MM.1S (cell line): ENCODE data around the gene CDC40.
"Not testable (repeated sequence)": the region's sequence is repeated elsewhere in the genome, so short reads cannot be mapped to it uniquely, and the experiment has no call there.

Experiments
- DNase-seq: peaks from one replicate; pipeline ENCODE4 v3.0.0-alpha.2; 2015
- H2AFZ ChIP-seq: fragments of 300-600 bp; sonication (generic); 2 replicates; pipeline ENCODE4 v1.6.0; 2016; ENCODE audit warnings: antibody characterized with exemption, low read length
- H3F3A ChIP-seq: fragments of 300-600 bp; sonication (generic); 2 replicates; pipeline ENCODE4 v1.6.1; 2016; ENCODE audit warnings: mild to moderate bottlenecking, antibody characterized with exemption, low read length, moderate library complexity, mixed read lengths; ENCODE audit not compliant: insufficient read depth
- H3K27ac ChIP-seq: fragments of 300-600 bp; sonication (generic); 2 replicates; pipeline ENCODE4 v1.5.1; 2016; ENCODE audit warnings: mild to moderate bottlenecking, low read length
- H3K27me3 ChIP-seq: fragments of 300-600 bp; sonication (generic); replicated peaks from 2 replicates; pipeline ENCODE4 v1.6.0; 2016; ENCODE audit warnings: low read length; ENCODE audit not compliant: insufficient read depth
- H3K36me3 ChIP-seq: fragments of 300-600 bp; sonication (generic); replicated peaks from 2 replicates; pipeline ENCODE4 v1.6.1; 2016; ENCODE audit warnings: mild to moderate bottlenecking, low read length, mixed read lengths; ENCODE audit not compliant: insufficient read depth
- H3K4me1 ChIP-seq: fragments of 300-600 bp; sonication (generic); 2 replicates; pipeline ENCODE4 v1.6.1; 2016; ENCODE audit warnings: low read length, mixed read lengths
- H3K4me2 ChIP-seq: fragments of 300-600 bp; sonication (generic); 2 replicates; pipeline ENCODE4 v1.6.0; 2016; ENCODE audit warnings: low read depth, low read length
- H3K4me3 ChIP-seq: fragments of 300-600 bp; sonication (generic); 2 replicates; pipeline ENCODE4 v1.5.1; 2016; ENCODE audit warnings: low read length, mixed read lengths
- H3K79me2 ChIP-seq: fragments of 300-600 bp; sonication (generic); 2 replicates; pipeline ENCODE4 v1.6.1; 2016; ENCODE audit warnings: mixed run types, low read length, mixed read lengths
- H3K9ac ChIP-seq: fragments of 300-600 bp; sonication (generic); 2 replicates; pipeline ENCODE4 v1.6.1; 2016; ENCODE audit warnings: low read length, mixed read lengths
- H3K9me2 ChIP-seq: fragments of 300-600 bp; sonication (generic); replicated peaks from 2 replicates; pipeline ENCODE4 v1.6.1; 2016; ENCODE audit warnings: mild to moderate bottlenecking, low read length, mixed read lengths; ENCODE audit not compliant: insufficient read depth
- H3K9me3 ChIP-seq: fragments of 300-600 bp; sonication (generic); replicated peaks from 2 replicates; pipeline ENCODE4 v1.6.1; 2016; ENCODE audit warnings: mild to moderate bottlenecking, low read length, mixed read lengths; ENCODE audit not compliant: insufficient read depth
- H4K20me1 ChIP-seq: fragments of 300-600 bp; sonication (generic); 2 replicates; pipeline ENCODE4 v1.6.1; 2016; ENCODE audit warnings: mild to moderate bottlenecking, low read length, moderate library complexity, mixed read lengths; ENCODE audit not compliant: insufficient read depth
- CTCF ChIP-seq: fragments of 300-600 bp; sonication (generic); IDR thresholded peaks from 2 replicates; pipeline ENCODE4 v1.5.1; 2016; ENCODE audit warnings: antibody characterized with exemption, low read length, mixed read lengths
- EZH2 ChIP-seq: fragments of 300-600 bp; sonication (generic); optimal IDR thresholded peaks from 2 replicates; pipeline ENCODE3; 2017; ENCODE audit warnings: low read depth, mild to moderate bottlenecking, antibody characterized with exemption, low read length, mixed read lengths
- EZH2phosphoT487 ChIP-seq: fragments of 300-600 bp; sonication (generic); IDR thresholded peaks from 2 replicates; pipeline ENCODE4 v1.6.1; 2018; ENCODE audit warnings: antibody characterized with exemption, low read length

Gene CDC40

GRCh38 chr6:110233770-110234374 is 53.6 kb downstream of the CDC40 start:
- TF ChIP-seq EZH2phosphoT487 (no peak), EZH2 (no peak), CTCF (no peak)
- no peaks in the 10 kb centered on the region for H3K27me3 ChIP-seq
- H3K36me3 ChIP-seq: 0 out of 2 replicates have a peak, but pooled peaks cover 4% of the 10 kb centered on the region
- H3K4me2 ChIP-seq: peak overlapping the region; percentile 10
- no peaks in the 10 kb centered on the region for H4K20me1 ChIP-seq
- no peaks in the 10 kb centered on the region for H3F3A ChIP-seq
- DNase-seq: peak; percentile 78
- H3K79me2 ChIP-seq: no peaks in the 10 kb centered on the region
- no peak overlapping the region for H3K9ac ChIP-seq
- H3K4me3 ChIP-seq: no peak overlapping the region
- H3K4me1 ChIP-seq: peaks cover 9% of the 10 kb centered on the region
- no peaks in the 10 kb centered on the region for H3K9me3 ChIP-seq
- no peak overlapping the region for H3K27ac ChIP-seq
- H3K9me2 ChIP-seq: no peaks in the 10 kb centered on the region
- H2AFZ ChIP-seq: no peak overlapping the region

- H3K36me3 ChIP-seq, H3K9me3 ChIP-seq, H3K9ac ChIP-seq: not testable (repeated sequence)
Measured at GRCh38 chr6:110236007-110236406, 55.8 kb downstream of the CDC40 start.

GRCh38 chr6:110239526-110240274 is 59.5 kb downstream of the CDC40 start:
- Histone ChIP-seq H3K79me2 (no peaks in the 10 kb centered on the region), H3K4me3 (no peak overlapping the region), H4K20me1 (no peaks in the 10 kb centered on the region), H3K9me3 (no peaks in the 10 kb centered on the region), H2AFZ (no peak overlapping the region), H3K36me3 (no peaks in the 10 kb centered on the region), H3K9ac (no peak overlapping the region), H3K4me2 (no peak overlapping the region), H3K9me2 (no peaks in the 10 kb centered on the region), H3K27me3 (no peaks in the 10 kb centered on the region), H3K4me1 (no peaks in the 10 kb centered on the region), H3K27ac (no peak overlapping the region), H3F3A (no peaks in the 10 kb centered on the region)
- DNase-seq: no peak
- no peak for TF ChIP-seq EZH2phosphoT487
- no peak for TF ChIP-seq EZH2
- no peak for TF ChIP-seq CTCF

More at GRCh38 chr6:110236007-110236406, 55.8 kb downstream of the CDC40 start:
- not testable (repeated sequence) for H3F3A ChIP-seq, H3K27me3 ChIP-seq, H3K9me2 ChIP-seq, H4K20me1 ChIP-seq, H3K4me3 ChIP-seq, H3K4me1 ChIP-seq, H3K27ac ChIP-seq, H3K79me2 ChIP-seq, H2AFZ ChIP-seq, DNase-seq, H3K4me2 ChIP-seq

- H4K20me1 ChIP-seq, H3K9ac ChIP-seq, H3K27ac ChIP-seq, H3K9me2 ChIP-seq, H3K27me3 ChIP-seq, H3K36me3 ChIP-seq, H3K4me2 ChIP-seq, H3K79me2 ChIP-seq, H3K4me1 ChIP-seq, H3F3A ChIP-seq, H3K9me3 ChIP-seq, DNase-seq, H3K4me3 ChIP-seq, H2AFZ ChIP-seq: not testable (repeated sequence)
Measured at GRCh38 chr6:110244621-110245020, 64.4 kb downstream of the CDC40 start.
